HG03139 (cell line): Measurements from ENCODE around the gene HLA-DQB2.
"Not testable (repeated sequence)": the region's sequence is repeated elsewhere in the genome, so short reads cannot be mapped to it uniquely, and the experiment has no call there.

ENCODE experiments used
- ATAC-seq: cut with Tn5 transposase; IDR thresholded peaks from one replicate; pipeline ENCODE4 v1.9.1; 2021; ENCODE audit not compliant: unreplicated experiment

HLA-DQB2 gene

DNA sequence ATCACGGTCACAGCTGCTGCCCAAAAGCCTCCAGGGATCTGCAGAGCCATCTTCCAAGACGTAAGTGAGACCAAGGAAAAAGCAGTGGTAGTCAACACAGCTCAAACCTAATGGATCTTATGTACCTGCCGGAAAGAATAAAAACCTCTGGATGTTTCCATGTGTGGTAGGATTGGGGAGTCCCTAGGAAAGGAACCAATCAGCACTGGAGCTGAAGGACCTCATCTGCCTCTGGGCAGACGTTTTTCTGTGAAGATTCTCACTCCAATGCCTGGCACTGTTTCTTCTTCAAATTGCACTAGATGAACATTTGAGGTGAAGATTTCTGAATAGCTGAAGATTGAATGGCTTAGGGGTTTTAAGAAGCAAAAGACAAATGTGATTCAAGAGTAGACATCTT is at the start of gene HLA-DQB2:
TSS of gene HLA-DQB2 (minus strand) at position 112 of the 400 bp plus-strand sequence. CDS start at position 50, 62 bp downstream.
- ATAC-seq = no peak

GRCh38 chr6:32809171-32809570 is 45.8 kb upstream of the HLA-DQB2 start:
- ATAC-seq = no peak

DNA sequence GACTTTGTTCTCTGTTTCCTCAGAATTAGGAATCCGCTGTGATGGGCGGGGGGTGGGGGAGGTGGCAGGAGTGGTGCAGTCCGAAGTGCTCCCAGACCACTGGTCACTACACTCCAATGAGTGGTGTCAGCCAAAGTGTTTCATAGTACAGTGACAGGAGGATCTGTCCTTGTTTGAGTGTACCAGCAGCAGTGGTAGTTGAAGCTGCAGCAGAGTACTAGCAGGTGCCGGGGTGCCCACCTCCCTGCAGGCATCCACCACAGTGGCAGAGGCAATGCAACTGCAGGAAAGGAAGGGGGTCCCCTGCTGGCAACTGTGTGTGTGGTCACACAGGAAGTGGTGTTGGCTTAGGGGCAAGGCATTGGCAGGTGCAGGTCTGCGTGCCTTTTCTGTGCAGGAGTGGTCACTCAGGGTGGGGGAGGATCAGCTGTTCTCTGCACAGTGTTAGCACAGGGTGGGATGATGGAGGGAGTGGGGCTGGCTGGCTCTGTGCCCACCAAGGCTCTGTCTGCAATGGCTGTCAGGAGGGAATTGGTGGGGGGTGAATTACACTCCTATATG is 43.8 kb upstream of the HLA-DQB2 start:
- no peak for ATAC-seq

GRCh38 chr6:32805404-32805803 is 42.1 kb upstream of the HLA-DQB2 start:
- not testable (repeated sequence) for ATAC-seq

- ATAC-seq = no peak
Observed at GRCh38 chr6:32803416-32803815, 40.1 kb upstream of the HLA-DQB2 start.

GRCh38 chr6:32799740-32800139 is 36.4 kb upstream of the HLA-DQB2 start:
- ATAC-seq = no peak

- no peak for ATAC-seq
Observed at GRCh38 chr6:32799168-32799567, 35.8 kb upstream of the HLA-DQB2 start.

GRCh38 chr6:32796848-32797776 is 33.8 kb upstream of the HLA-DQB2 start:
- no peak for ATAC-seq

DNA sequence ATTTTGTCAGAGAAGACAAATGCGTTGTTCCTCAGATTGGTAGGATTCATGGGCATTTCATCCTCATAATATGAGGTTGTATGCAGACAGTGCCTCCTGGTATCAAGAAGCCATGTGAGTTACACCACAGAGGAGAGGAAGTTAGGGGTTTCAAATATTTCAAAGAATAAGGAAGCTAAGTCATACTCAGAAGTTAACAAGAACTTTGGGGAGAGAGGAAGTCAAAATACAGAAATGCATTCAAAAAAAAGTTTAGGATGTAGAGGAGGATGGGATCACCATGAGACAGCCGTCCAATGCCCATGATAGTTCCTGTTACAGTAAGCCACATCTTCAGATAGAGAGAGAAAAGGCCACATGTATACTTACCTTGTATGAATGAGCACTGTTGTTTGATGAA is 31.2 kb upstream of the HLA-DQB2 start:
- no peak for ATAC-seq

DNA sequence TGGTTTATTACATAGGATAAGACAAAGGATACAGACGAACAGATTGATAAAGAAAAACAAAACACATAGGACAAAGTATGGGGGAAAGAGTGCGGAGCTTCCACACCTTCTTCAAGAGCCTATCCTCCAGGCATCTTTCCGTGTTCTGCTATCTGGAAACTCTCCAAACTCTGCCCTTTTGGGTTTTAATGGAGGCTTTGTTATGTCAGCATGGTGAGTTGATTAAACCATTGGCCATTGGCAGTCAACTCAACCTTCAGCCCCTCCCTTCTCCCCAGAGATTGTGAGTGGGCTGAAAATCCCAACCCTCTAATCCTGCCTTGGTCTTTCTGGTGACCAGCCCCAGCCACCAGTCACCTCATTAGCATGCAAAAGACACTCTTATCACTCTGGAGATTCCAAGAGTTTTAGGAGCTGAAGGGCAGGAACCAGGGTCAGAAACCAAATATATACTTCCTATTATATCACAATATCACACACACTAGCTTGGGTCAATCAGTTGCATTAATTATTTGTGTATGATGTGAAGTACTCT is 29.6 kb upstream of the HLA-DQB2 start:
- no peak for ATAC-seq

DNA sequence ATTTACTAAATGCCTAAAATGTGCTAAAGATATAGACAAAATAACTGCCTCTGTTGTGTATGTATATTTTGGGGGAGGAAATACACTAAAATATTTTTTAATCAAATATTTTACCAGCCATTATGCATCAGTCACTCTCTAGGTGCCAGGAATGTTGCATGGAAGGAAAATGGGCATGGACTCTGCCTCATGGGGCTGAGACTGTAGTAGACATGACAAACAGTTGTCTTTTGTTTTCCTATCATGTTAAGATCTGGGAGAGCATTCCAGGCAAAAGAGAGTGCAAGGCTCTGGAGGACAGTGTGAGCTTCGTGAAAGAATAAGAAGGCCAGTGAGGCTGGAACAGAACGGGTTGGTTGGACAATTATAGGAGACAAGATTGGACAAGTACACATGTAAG is 27.0 kb upstream of the HLA-DQB2 start:
- no peak for ATAC-seq

GRCh38 chr6:32785781-32786533 is 22.6 kb upstream of the HLA-DQB2 start:
- no peak for ATAC-seq

GRCh38 chr6:32782923-32783322 is 19.6 kb upstream of the HLA-DQB2 start:
- not testable (repeated sequence) for ATAC-seq

DNA sequence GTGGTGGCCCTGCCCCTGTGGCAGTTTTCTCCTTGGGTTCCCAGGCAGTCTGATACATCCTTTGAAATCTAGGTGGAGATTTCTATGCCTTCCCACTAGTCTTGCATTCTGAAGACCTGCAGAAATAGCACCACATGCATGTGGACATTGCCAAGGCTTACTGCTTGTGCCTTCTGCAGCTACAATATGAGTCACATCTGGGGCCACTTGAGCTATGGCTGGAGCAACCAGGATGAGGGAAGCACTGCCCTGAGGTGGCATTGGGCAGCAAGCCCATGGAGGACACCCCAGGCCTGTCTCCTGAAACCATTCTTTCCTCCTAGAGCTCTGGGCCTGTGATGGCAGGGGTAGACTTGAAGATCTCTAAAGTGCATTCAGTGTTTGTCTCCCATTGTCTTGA is 15.7 kb upstream of the HLA-DQB2 start:
- ATAC-seq = no peak

GRCh38 chr6:32775071-32775470 is 11.7 kb upstream of the HLA-DQB2 start:
- ATAC-seq = no peak

DNA sequence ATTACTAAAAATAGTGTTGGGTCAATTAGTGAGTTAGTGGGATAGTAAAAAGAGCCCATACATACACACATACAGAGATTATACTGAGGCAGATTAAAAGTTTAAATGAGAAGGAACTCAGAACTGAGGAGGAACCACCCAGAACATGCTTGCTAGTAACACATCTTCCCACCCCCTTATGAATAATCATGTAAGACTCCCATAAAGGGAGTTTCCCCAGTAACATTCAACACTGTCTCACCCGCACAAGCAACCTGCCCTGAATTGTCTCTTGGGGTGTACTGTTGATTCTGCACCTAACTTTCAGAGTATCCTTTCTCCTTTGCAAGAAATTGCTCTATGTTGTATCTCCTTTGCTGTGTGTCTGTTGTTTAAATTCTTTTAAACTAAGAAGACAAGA is 11.1 kb upstream of the HLA-DQB2 start:
- ATAC-seq = no peak

GRCh38 chr6:32772656-32773055 is 9.3 kb upstream of the HLA-DQB2 start:
- ATAC-seq = no peak

DNA sequence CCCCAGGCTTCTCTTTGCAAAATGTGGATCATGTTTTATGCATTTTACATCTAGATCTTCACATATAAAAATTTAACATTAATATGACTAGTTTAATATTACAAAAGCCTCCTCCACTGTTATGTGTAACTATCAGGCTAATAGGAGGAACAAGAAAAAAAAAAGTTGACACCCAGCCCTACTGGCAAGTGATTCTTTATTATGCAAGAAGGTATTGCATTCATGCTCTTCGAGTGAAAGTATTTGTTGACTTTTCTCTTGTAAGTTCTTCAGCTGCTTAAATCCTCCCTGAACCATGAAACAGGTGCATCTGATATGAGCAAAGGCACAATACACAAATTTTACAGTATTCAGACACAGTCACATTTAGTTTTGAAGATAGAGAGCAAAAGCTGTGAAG is 716 bp upstream of the HLA-DQB2 start:
- no peak for ATAC-seq

DNA sequence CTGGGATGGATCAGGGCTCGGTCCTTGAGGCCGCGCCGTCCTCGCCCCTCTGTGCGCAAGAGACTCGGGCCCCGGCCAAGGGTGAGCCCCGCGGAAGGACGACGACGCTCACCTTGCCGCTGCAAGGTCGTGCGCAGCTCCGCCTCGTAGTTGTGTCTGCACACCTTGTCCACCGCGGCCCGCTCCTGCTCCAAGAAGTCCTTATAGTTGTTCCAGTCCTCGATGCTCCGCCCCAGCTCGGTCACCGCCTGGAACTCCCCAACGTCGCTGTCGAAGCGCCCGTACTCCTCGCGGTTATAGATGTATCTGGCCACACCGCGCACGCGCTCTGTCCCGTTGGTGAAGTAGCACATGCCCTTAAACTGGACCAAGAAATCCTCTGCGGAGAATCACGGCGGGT is 1.8 kb downstream of the HLA-DQB2 start:
- ATAC-seq = no peak

DNA sequence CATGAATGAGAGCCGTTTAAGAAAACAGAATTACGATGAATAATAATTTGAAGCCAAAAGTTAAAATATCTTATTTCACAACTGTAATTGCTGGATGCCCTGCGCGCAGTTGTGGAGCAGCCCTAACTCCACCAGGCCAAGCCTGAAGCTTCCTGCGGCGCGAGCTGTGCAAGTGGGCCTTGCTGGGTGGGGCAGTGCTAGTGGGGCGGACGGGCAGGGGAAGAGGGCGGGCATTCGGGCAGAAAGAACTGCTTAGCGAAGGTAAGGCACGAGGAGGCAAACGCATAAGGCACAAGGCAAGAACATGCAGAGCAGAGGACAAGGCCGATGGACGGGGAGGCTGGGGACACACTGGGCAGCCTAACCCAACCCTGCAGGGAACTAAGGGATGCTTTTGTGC is 2.3 kb downstream of the HLA-DQB2 start:
- ATAC-seq = no peak

DNA sequence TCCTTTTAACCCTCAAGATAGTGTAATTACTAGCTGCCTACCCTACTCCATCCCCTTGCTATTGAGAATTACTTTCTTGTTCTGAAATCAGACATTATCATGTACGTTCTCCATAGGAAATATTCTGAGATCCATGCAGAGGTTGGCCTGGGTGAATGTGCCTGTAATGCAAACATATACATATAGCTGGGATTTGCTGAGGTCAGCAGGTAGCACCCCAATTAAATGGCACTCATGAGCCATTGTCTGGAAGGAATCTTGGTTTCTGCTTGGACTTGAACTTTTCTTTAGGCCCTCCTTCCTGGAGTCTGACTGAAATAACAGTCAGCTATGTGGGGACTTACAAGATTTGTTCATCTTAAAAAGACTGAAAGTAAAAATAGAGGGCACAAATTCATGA is 3.7 kb downstream of the HLA-DQB2 start:
- ATAC-seq = no peak
